GM18907 (cell line): ENCODE measurements around the gene RIF1.

Source experiments
- ATAC-seq: cut with Tn5 transposase; IDR thresholded peaks from one replicate; pipeline ENCODE4 v1.9.1; 2021; ENCODE audit warnings: mild to moderate bottlenecking, moderate library complexity; ENCODE audit not compliant: unreplicated experiment

Gene RIF1

GRCh38 chr2:151409601-151410484, at the start of gene RIF1:
Gene RIF1, plus strand, starts transcription at chr2:151409902. Its CDS starts 522 bp downstream, at chr2:151410424.
- ATAC-seq = peak; percentile 96

- no peak for ATAC-seq
Observed at GRCh38 chr2:151361674-151362370, 47.9 kb upstream of the RIF1 start.

- peak; percentile 89 for ATAC-seq
Observed at GRCh38 chr2:151363709-151364108, 46.0 kb upstream of the RIF1 start.

- ATAC-seq = no peak
Observed at GRCh38 chr2:151367571-151367970, 42.1 kb upstream of the RIF1 start.

- ATAC-seq = peak; percentile 98
Observed at GRCh38 chr2:151374436-151374835, 35.3 kb upstream of the RIF1 start.

- no peak for ATAC-seq
Observed at GRCh38 chr2:151379169-151379568, 30.5 kb upstream of the RIF1 start.

- ATAC-seq = no peak
Observed at GRCh38 chr2:151380580-151381235, 29.0 kb upstream of the RIF1 start.

- no peak for ATAC-seq
Observed at GRCh38 chr2:151381266-151381665, 28.4 kb upstream of the RIF1 start.

GRCh38 chr2:151388011-151388410, 21.7 kb upstream of the RIF1 start:
- no peak for ATAC-seq

- ATAC-seq = no peak
Observed at GRCh38 chr2:151391436-151391835, 18.3 kb upstream of the RIF1 start.

- ATAC-seq = no peak
Observed at GRCh38 chr2:151394509-151394908, 15.2 kb upstream of the RIF1 start.

GRCh38 chr2:151395509-151396374, 14.0 kb upstream of the RIF1 start:
- ATAC-seq = no peak

GRCh38 chr2:151399981-151400380, 9.7 kb upstream of the RIF1 start:
- ATAC-seq = no peak

GRCh38 chr2:151401149-151401548, 8.6 kb upstream of the RIF1 start:
- ATAC-seq = no peak

- ATAC-seq = no peak
Observed at GRCh38 chr2:151403914-151404313, 5.8 kb upstream of the RIF1 start.

- no peak for ATAC-seq
Observed at GRCh38 chr2:151405376-151405775, 4.3 kb upstream of the RIF1 start.

GRCh38 chr2:151407281-151407680, 2.4 kb upstream of the RIF1 start:
- ATAC-seq = no peak

- ATAC-seq = no peak
Observed at GRCh38 chr2:151408788-151409600, 708 bp upstream of the RIF1 start.

- peak; percentile 51 for ATAC-seq
Observed at GRCh38 chr2:151410485-151410834, 758 bp downstream of the RIF1 start.

GRCh38 chr2:151417650-151418049, 7.9 kb downstream of the RIF1 start:
- no peak for ATAC-seq
